Endodermal cell (in vitro differentiated cells): ENCODE measurements around the gene MAP6D1. TPM values are rescaled to one million over a fixed set of nuclear protein-coding genes. Genes with fewer than 3 reads are reported as not detected.

Experiments
- DNase-seq: peaks from one replicate; pipeline ENCODE4 v3.0.0-alpha.2; 2017
- H3K27ac ChIP-seq: 2 replicates; pipeline ENCODE4 v1.5.1; 2013; ENCODE audit warnings: mild to moderate bottlenecking, low read depth, low read length, moderate library complexity
- H3K27me3 ChIP-seq: 2 replicates; pipeline ENCODE4 v1.6.1; 2013; ENCODE audit warnings: mild to moderate bottlenecking, low read length, moderate library complexity; ENCODE audit not compliant: insufficient read depth, control insufficient read depth, poor library complexity, severe bottlenecking
- H3K36me3 ChIP-seq: 2 replicates; pipeline ENCODE4 v1.7.0; 2013; ENCODE audit warnings: mild to moderate bottlenecking, low read length, moderate library complexity; ENCODE audit not compliant: control insufficient read depth, insufficient read depth
- H3K4me1 ChIP-seq: one replicate; pipeline ENCODE4 v1.7.0; 2013; ENCODE audit warnings: low read length; ENCODE audit not compliant: control insufficient read depth, insufficient read depth
- H3K4me3 ChIP-seq: 2 replicates; pipeline ENCODE4 v1.5.1; 2013; ENCODE audit warnings: mild to moderate bottlenecking, low read length, moderate library complexity
- H3K9ac ChIP-seq: 2 replicates; pipeline ENCODE4 v1.6.1; 2013; ENCODE audit warnings: mild to moderate bottlenecking, low read length, moderate library complexity; ENCODE audit not compliant: poor library complexity, severe bottlenecking; ENCODE audit errors: extremely low read depth
- H3K9me3 ChIP-seq: 2 replicates; pipeline ENCODE4 v1.6.1; 2013; ENCODE audit warnings: mild to moderate bottlenecking, low read length, moderate library complexity; ENCODE audit not compliant: control insufficient read depth
- H3K27ac Mint-ChIP-seq: 2 replicates; pipeline ENCODE4 v1.8.0; 2020; ENCODE audit warnings: mixed read lengths
- H3K27me3 Mint-ChIP-seq: 2 replicates; pipeline ENCODE4 v1.8.0; 2021; ENCODE audit warnings: mild to moderate bottlenecking, mixed read lengths; ENCODE audit not compliant: insufficient read depth
- H3K36me3 Mint-ChIP-seq: 2 replicates; pipeline ENCODE4 v1.8.0; 2020; ENCODE audit warnings: low read depth, mixed read lengths
- H3K4me1 Mint-ChIP-seq: 2 replicates; pipeline ENCODE4 v1.8.0; 2020; ENCODE audit warnings: mixed read lengths
- H3K4me3 Mint-ChIP-seq: 2 replicates; pipeline ENCODE4 v1.8.0; 2020; ENCODE audit warnings: mild to moderate bottlenecking, moderate library complexity, mixed read lengths
- H3K9me3 Mint-ChIP-seq: 2 replicates; pipeline ENCODE4 v1.8.0; 2020; ENCODE audit warnings: mild to moderate bottlenecking, mixed read lengths
- CTCF ChIP-seq: fragments of 200-600 bp; sonication (generic); conservative IDR thresholded peaks from 2 replicates; pipeline ENCODE4 v1.5.0; 2021; ENCODE audit warnings: antibody characterized with exemption, mild to moderate bottlenecking
- total RNA-seq, 2 donors: library from RNA; stranded (reverse); fragmentation: NEBNext Ultra II Directional in 1 of 2; extraction: Animal tissue kit (Norgen Biotek cat#: 25700) in 1 of 2; gene quantifications; 2 replicates in 1 of 2; 3 replicates in 1 of 2; pipeline ENCODE4 v1.2.1, GENCODE V29; 2021

Gene MAP6D1
- total RNA-seq, 2 donors from 2014 or later, result 4.0 to 4.8 TPM

GRCh38 chr3:183766107-183766506, 59.3 kb downstream of the MAP6D1 start:
- H3K4me3 ChIP-seq, result no peak overlapping the region
- no peak overlapping the region for H3K9ac ChIP-seq
- peaks cover 19% of the 10 kb centered on the region for H3K4me1 Mint-ChIP-seq
- H3K36me3 Mint-ChIP-seq, result peaks cover 52% of the 10 kb centered on the region
- H3K36me3 ChIP-seq, result peaks cover 66% of the 10 kb centered on the region
- DNase-seq, result no peak
- no peak overlapping the region for H3K27ac ChIP-seq
- no peak for TF ChIP-seq CTCF
- peaks cover 5% of the 10 kb centered on the region for H3K4me1 ChIP-seq
- H3K9me3 Mint-ChIP-seq, result no peaks in the 10 kb centered on the region
- H3K9me3 ChIP-seq, result no peaks in the 10 kb centered on the region
- H3K27ac Mint-ChIP-seq, result peak overlapping the region; percentile 2
- H3K4me3 Mint-ChIP-seq, result no peak overlapping the region
- no peaks in the 10 kb centered on the region for H3K27me3 ChIP-seq
- H3K27me3 Mint-ChIP-seq, result no peaks in the 10 kb centered on the region

Other genes starting within 250 kb of the MAP6D1 start
- 10 to 100 TPM; 29.9 to 39.9 TPM for gene KLHL24, start 190.0 kb downstream of the MAP6D1 start, total RNA-seq
- 10 to 100 TPM; 53.4 to 55.8 TPM for gene YEATS2, start 127.8 kb downstream of the MAP6D1 start, total RNA-seq
- 10 to 100 TPM; 77.3 to 83.0 TPM for gene PARL, start 59.3 kb upstream of the MAP6D1 start, total RNA-seq
- gene ABCC5, start 192.3 kb upstream of the MAP6D1 start, total RNA-seq, result 10 to 100 TPM; 32.8 to 35.7 TPM
- not detected for gene HTR3D, start 206.2 kb upstream of the MAP6D1 start, total RNA-seq
- not detected for gene HTR3C, start 227.5 kb upstream of the MAP6D1 start, total RNA-seq